Loucy (cell line): ENCODE data around the gene APBB2.

ENCODE experiments used
- CTCF ChIP-seq: fragments of 200-600 bp; sonication (generic); conservative IDR thresholded peaks from 2 replicates; pipeline ENCODE4 v1.5.1; 2014; ENCODE audit warnings: mild to moderate bottlenecking, antibody characterized with exemption, low read length
- EZH2phosphoT487 ChIP-seq: fragments of 200-600 bp; IDR thresholded peaks from 2 replicates; pipeline ENCODE4 v1.6.1; 2018; ENCODE audit warnings: antibody characterized with exemption, mild to moderate bottlenecking, moderate library complexity, borderline replicate concordance

GRCh38 chr4:41232856-41233255 is 18.5 kb upstream of the APBB2 start:
- TF ChIP-seq CTCF (no peak), EZH2phosphoT487 (no peak)
